Type B pancreatic cell (in vitro differentiated cells): ENCODE data around the gene CYP24A1. TPM values are rescaled to one million over a fixed set of nuclear protein-coding genes. Genes with fewer than 3 reads are reported as not detected.

Experiments used
- DNase-seq: peaks from one replicate; pipeline ENCODE4 v3.0.0; 2021; ENCODE audit warnings: mixed read lengths; ENCODE audit not compliant: unreplicated experiment; ENCODE audit errors: extremely low spot score
- H3K27ac Mint-ChIP-seq: 2 replicates; pipeline ENCODE4 v1.8.0; 2021; ENCODE audit warnings: mild to moderate bottlenecking, mixed read lengths
- H3K27me3 Mint-ChIP-seq: 2 replicates; pipeline ENCODE4 v1.8.0; 2021; ENCODE audit warnings: mixed read lengths
- H3K36me3 Mint-ChIP-seq: 2 replicates; pipeline ENCODE4 v1.8.0; 2021; ENCODE audit warnings: mixed read lengths
- H3K4me1 Mint-ChIP-seq: one replicate; pipeline ENCODE4 v1.8.0; 2021; ENCODE audit warnings: mixed read lengths; ENCODE audit not compliant: unreplicated experiment
- H3K4me3 Mint-ChIP-seq: 2 replicates; pipeline ENCODE4 v1.8.0; 2021; ENCODE audit warnings: mild to moderate bottlenecking, mixed read lengths
- H3K9me3 Mint-ChIP-seq: 2 replicates; pipeline ENCODE4 v1.8.0; 2021; ENCODE audit warnings: mixed read lengths
- total RNA-seq: library from RNA; stranded (reverse); gene quantifications from 2 replicates; pipeline ENCODE4 v1.2.1, GENCODE V29; 2021; ENCODE audit warnings: low replicate concordance
- TF ChIP-seq, protein P1 (sequence below): fragments of 200-600 bp; sonication (generic); conservative IDR thresholded peaks from 2 replicates; pipeline ENCODE4 v1.5.0; 2021; ENCODE audit warnings: antibody characterized with exemption, mild to moderate bottlenecking

Gene CYP24A1
- total RNA-seq, 1 donor from 2014 or later = 7.1 TPM

GRCh38 chr20:54161821-54162149, 12.0 kb downstream of the CYP24A1 start:
- Mint-ChIP-seq H3K27ac (no peak overlapping the region), H3K4me1 (peaks cover 8% of the 10 kb centered on the region), H3K27me3 (peaks cover 7% of the 10 kb centered on the region), H3K36me3 (no peaks in the 10 kb centered on the region), H3K9me3 (no peaks in the 10 kb centered on the region), H3K4me3 (no peak overlapping the region)
- TF ChIP-seq, protein P1, sequence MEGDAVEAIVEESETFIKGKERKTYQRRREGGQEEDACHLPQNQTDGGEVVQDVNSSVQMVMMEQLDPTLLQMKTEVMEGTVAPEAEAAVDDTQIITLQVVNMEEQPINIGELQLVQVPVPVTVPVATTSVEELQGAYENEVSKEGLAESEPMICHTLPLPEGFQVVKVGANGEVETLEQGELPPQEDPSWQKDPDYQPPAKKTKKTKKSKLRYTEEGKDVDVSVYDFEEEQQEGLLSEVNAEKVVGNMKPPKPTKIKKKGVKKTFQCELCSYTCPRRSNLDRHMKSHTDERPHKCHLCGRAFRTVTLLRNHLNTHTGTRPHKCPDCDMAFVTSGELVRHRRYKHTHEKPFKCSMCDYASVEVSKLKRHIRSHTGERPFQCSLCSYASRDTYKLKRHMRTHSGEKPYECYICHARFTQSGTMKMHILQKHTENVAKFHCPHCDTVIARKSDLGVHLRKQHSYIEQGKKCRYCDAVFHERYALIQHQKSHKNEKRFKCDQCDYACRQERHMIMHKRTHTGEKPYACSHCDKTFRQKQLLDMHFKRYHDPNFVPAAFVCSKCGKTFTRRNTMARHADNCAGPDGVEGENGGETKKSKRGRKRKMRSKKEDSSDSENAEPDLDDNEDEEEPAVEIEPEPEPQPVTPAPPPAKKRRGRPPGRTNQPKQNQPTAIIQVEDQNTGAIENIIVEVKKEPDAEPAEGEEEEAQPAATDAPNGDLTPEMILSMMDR = no peak
- no peak for DNase-seq

DNA sequence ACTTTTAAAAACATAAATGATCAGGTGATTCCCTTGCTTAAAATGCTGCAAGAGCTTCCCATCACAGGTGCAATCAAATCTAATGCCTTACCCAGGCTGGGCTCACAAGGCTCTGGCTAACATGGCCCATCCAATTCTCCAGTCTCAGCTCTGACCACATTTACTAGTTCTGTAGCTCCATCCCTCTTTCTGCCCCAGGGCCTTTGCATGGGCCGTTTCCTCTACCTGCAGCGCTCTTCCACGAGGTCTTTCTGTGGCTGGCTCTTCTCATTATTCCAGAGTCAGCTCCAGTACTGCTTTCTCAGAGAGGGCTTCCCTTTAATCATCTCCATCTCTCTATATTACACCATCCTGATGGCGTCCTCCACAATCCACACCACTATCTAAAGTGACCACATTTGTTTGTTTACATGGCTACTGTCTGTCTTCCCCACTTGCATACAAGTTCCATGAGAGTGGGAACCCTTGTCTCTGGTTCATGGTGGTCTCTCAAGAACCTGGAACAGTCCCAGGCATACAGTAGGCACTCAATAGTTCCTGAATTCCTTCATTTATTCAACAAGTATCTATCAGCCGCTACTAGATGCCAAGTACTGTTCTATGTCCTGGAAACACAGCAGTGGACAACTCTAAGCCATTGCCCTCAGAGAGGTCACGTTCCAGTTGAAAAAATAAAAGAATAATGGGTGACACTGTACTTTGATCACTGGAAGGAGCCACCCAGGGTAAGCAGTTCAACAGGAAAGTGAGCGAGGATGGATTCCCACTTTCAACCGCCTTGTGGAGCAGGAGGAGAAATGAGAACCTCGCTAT, 12.6 kb downstream of the CYP24A1 start:
- no peaks in the 10 kb centered on the region for H3K36me3 Mint-ChIP-seq
- no peak overlapping the region for H3K4me3 Mint-ChIP-seq
- H3K4me1 Mint-ChIP-seq = peaks cover 8% of the 10 kb centered on the region
- DNase-seq = no peak
- no peak overlapping the region for H3K27ac Mint-ChIP-seq
- H3K27me3 Mint-ChIP-seq = peaks cover 7% of the 10 kb centered on the region
- TF ChIP-seq, protein P1 = no peak
- no peaks in the 10 kb centered on the region for H3K9me3 Mint-ChIP-seq

DNA sequence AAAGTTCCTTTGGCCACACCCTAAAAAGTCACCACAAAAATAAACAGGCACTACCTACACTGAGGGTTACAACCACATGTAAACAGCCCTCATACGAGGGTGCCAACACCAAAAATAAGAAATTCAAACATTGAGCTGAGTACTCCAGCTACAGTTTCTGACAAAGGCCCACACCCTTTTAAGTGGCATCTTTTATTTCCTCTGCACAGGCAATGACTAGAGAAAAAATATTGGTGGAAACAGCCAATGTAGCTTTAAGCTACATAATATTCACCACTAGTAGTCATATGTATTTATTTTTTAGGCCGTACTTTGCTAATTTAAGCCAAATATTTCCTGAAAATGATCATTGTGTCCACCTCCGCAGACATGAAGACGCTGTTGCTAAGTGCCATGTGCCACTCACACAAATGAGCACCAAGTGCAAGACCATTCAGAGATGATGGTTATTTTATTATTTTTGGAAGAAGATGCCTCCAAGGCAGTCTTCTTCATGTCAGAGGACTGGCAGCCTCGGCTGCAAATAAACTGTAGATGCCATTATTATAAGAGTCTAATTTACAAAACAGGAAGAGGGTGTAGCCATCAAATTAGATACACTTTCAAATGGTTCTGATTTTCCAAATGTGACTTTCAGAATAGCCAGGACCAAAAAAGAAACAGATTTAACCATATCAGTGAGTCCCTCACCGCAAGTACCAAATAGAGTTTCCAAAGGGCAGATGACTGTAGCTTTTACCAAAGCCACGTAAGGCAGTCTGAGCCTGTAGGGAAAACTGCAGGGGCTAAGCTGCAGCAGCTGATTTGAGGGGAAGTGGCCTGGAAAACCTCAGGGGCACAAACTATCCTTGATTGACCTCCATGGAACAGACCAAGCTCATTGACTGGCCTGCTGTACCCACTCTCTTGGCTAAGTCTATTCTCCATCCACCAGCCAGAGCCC, 13.4 kb downstream of the CYP24A1 start:
- H3K4me3 Mint-ChIP-seq = no peak overlapping the region
- H3K27ac Mint-ChIP-seq = no peak overlapping the region
- H3K36me3 Mint-ChIP-seq = no peaks in the 10 kb centered on the region
- peaks cover 8% of the 10 kb centered on the region for H3K4me1 Mint-ChIP-seq
- DNase-seq = no peak
- TF ChIP-seq, protein P1 = no peak
- no peaks in the 10 kb centered on the region for H3K9me3 Mint-ChIP-seq
- peaks cover 7% of the 10 kb centered on the region for H3K27me3 Mint-ChIP-seq

- Mint-ChIP-seq H3K4me1 (peaks cover 8% of the 10 kb centered on the region), H3K9me3 (no peaks in the 10 kb centered on the region), H3K36me3 (no peaks in the 10 kb centered on the region)
Observed at GRCh38 chr20:54158856-54159418, 14.8 kb downstream of the CYP24A1 start.

GRCh38 chr20:54158226-54158625, 15.6 kb downstream of the CYP24A1 start:
- H3K4me1 Mint-ChIP-seq = peaks cover 8% of the 10 kb centered on the region

More at GRCh38 chr20:54158856-54159418, 14.8 kb downstream of the CYP24A1 start:
- H3K27me3 Mint-ChIP-seq = peaks cover 7% of the 10 kb centered on the region
- H3K4me3 Mint-ChIP-seq = no peak overlapping the region
- DNase-seq = no peak
- H3K27ac Mint-ChIP-seq = no peak overlapping the region
- TF ChIP-seq, protein P1 = no peak

More at GRCh38 chr20:54158226-54158625, 15.6 kb downstream of the CYP24A1 start:
- no peaks in the 10 kb centered on the region for H3K36me3 Mint-ChIP-seq
- TF ChIP-seq, protein P1 = no peak
- H3K27ac Mint-ChIP-seq = no peak overlapping the region
- DNase-seq = no peak
- H3K4me3 Mint-ChIP-seq = no peak overlapping the region
- H3K9me3 Mint-ChIP-seq = no peaks in the 10 kb centered on the region
- H3K27me3 Mint-ChIP-seq = peaks cover 7% of the 10 kb centered on the region
